Measurements from ENCODE around the gene NATD1.
A peak's percentile ranks its signal among the peaks of the same experiment; 100 is the strongest.
"Not testable (repeated sequence)": the region's sequence is repeated elsewhere in the genome, so short reads cannot be mapped to it uniquely, and the experiment has no call there.

The NATD1 gene

DNA sequence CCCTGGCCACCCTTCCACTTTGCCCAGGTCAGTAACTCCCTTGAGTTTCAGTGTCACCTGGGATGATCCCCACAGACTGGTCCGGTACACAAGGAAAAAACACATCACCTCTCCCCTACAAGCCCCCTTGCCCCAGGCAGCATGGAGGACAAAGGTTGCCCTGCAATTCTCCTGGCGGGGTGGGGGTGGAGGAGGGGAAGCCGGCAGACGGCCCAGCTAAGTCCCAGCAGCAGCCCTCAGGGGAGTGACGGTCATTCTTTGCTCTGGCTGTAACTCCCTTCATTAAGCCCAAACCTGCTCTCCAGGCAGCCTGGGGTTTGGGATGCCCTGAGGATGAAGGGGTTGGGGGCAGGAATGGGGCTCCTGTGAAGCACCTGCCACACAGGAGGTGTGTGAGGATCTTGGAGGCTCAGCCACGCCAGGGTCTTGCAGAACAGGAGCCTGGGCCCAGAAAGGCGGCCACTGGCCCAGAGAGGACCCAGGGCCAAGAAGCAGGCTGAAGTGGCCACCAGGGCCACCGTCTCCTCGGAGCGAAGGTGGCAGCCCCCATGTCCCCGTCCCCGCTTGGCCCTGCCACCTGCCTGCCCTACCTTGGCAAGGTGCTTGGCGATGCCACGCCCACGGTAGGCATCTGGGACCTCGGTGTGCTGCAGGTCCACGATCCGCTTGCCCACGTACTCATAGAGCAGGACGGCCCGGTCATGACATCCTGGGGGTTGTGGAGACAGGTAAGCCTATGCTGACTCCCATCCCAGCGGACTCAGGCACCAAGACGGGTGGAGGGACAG, 9.5 kb downstream of the NATD1 start:
- no peak for DNase-seq

- DNase-seq, result no peak
Observed at GRCh38 chr17:21242780-21243515, 10.3 kb downstream of the NATD1 start.

- no peak for DNase-seq
Observed at GRCh38 chr17:21242026-21242697, 11.0 kb downstream of the NATD1 start.

DNA sequence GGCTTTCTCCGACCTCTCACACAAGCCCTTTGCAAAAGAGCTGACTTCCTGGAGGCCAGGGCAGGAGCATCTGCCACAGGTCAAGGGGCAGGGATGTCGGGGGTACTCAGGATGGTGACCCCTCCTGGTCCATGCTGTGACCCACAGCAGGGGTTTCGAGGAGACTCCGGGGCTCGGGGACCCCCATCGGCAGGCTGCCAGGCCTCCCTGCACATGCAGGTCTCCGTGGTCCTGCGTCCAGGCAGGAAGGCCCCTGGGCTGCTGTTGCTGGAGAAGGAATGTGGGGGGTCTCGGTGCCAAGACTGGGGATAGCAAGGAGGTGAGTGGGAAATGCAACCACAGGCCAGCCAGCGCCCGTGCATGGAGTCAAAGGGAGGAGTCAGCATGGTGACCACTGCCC, 11.6 kb downstream of the NATD1 start:
- no peak for DNase-seq

DNA sequence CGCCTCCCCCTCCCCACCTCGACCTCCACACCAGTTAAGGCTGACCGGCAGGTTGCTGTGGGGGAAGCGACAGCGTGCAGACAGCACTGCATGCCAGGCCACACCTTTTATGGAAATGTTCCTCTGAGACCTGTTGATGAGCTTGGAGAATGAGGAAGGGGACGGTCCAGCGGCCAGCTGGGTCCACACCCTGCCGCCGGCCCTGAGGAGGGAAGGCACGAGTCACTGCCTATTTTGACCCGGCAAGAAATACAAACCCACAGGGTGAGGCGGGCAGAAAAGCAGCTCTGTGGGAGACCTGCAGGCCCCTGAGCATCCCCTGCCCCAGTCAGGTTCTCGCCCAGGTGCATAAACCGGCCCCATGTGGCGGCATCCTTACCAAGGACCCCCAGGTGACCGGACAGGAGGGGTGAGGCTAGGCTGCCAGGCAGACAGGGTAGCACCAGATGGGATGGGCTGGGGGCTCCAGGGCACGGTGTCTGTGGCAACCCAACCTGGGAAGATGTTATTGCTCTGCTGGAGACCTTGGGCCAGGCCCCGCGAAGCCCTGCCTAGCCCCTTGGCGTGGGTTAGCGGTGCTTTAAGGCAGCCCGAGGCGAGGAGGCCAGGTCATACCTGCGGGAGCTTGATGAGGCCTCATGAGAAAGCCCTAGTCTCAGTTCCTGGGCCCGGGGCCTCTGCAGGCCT, 12.7 kb downstream of the NATD1 start:
- DNase-seq, result no peak

- DNase-seq, result peak; percentile 12
Observed at GRCh38 chr17:21239680-21240368, 13.4 kb downstream of the NATD1 start.

DNA sequence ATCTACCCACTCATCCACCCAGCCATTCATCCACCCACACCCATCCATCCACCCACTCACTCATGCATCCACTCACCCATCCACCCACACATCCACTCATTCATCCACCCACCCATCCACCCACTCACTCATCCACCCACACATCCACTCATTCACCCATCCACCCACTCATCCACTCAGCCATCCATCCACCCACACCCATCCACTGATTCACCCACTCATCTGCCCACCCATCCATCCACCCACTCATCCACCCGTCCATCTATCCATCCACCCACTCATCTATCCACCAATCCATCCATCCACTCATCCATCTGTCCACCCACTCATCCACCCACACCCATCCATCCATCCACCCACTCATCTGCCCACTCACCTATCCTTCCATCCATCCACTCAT, 17.3 kb downstream of the NATD1 start:
- no peak for DNase-seq

DNA sequence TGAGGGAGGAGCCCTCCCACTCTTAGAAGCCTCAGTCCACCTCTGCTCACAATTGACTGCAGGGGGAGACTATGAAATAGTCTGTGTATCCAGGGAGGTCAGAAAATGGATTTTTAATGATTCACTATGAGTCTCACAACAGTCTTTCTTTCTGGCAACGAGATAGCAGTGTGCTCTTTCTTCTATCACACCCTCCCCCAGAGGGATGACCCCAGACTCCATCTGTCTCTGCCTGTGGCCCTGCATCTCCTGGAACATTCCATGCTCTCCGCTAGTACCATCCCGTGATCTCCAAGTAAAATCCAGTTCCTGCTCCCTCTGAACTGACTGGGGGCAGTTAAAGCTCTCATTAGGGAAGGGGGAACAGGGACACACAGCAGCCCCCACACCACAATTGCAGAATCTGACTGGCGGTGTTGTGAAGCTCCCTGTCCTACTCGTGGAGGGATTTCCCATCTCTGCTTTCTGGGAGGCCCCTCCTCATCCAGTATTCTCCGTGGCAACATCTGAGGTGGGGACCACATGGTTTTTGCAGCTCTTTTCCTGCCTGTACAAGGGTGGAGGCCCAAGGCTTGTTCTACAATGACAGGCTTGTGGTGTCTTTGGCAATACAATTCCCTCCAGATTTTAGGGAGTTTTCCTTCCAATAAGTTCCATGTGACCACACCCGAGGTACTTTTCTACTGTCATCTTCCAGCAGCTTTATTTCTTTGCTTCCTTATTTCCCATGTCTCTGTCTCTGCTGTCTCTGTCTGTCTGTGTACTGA, 19.4 kb downstream of the NATD1 start:
- DNase-seq, result no peak

DNA sequence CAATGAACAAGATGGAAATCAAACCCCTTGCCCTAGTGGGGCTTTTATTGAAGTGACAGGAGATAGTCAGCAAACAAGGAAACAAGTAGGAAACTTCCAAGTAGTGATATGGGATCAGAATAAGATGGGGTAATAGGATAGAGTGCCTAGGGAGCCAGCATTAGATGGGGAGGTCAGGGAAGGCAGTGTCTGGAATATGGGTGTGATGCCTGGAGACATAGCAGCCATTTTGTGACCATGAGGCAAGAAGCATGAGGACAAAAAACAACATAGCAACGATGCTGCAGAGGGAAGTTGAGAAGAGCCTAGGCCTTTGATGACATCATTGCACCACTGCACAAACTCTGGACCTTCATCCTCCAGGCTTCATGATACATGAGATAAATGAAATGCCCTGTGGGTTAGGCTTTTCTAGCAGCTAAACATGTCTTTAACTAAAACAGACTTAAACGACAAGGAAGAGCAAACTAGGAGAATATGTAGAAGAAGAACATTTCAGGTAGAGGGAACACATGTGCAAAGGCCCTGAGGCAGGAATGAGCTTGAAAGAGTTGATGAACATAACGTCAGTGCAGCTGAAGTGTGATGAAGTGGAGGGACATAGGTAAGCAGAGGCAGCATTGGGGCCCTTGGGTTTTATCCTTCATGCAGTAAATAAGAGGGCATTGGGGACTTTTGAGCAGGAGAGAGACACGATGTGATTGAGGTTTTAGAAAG, 21.0 kb downstream of the NATD1 start:
- no peak for DNase-seq

- DNase-seq, result no peak
Observed at GRCh38 chr17:21231533-21231932, 21.7 kb downstream of the NATD1 start.

- no peak for DNase-seq
Observed at GRCh38 chr17:21228845-21229244, 24.4 kb downstream of the NATD1 start.

GRCh38 chr17:21228111-21228510, 25.1 kb downstream of the NATD1 start:
- DNase-seq, result no peak

- DNase-seq, result not testable (repeated sequence)
Observed at GRCh38 chr17:21227277-21227676, 25.9 kb downstream of the NATD1 start.

DNA sequence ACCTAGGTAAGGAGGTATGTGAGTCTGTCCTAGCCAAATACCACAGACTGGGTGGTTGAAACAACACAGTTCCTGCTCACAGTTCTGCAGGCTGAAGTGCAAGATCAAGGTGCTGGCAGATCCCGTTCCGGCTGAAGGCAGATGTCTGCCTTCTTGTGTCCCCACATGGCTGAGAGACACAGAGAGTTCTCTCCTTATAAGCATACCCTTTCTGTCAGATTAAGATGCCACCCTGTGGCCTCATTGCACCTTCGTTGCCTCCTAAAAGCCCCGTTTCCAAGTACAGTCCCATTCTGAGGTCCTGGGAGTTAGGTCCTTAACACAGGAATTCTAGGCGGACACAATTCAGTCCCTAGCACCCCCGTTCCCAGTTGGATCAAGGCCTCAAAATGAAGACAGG, 30.1 kb downstream of the NATD1 start:
- no peak for DNase-seq

DNA sequence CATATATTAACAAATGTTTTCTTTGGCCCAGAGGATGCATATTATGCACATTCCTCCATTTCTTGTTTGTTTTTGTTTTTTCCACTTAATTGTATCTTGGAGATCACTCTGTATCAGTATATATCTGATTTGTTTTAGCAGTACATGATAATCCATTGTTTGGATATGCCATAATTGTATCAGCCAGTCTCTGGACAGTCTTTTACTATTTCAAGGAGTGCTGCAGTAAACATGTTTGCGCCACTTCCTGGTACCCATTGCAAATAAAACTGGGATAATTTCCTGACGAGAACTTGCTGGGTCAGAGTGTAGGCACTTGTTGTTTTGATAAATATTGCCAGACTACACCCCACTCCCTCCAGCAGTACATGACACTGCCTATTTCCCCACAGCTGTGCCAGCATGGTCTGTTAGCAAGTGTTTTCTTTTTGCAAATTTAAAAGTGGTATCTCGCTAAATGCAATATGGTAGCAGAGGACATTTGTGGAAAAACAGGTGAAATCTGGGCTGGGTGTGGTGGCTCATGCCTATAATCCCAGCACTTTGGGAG, 34.3 kb downstream of the NATD1 start:
- no peak for DNase-seq

DNA sequence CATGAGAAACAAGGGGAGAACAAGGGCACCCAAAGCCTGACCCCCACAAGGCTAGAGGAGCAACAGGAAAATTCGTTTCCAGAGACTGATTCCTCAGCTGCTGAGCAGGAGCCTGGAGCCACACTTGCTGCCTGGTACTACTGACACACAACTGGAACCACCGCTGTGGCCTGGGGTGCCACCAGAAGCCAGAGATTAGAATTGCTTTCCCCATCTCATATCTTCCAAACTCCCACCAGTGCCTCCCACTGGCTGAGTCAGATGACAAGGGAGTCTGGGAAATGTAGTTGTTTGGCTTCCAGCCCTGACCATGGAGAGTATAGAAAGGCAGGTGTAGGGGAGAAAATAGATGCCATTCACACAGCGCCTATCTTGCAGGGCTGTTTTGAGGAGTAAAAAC, 35.1 kb downstream of the NATD1 start:
- DNase-seq, result no peak

DNA sequence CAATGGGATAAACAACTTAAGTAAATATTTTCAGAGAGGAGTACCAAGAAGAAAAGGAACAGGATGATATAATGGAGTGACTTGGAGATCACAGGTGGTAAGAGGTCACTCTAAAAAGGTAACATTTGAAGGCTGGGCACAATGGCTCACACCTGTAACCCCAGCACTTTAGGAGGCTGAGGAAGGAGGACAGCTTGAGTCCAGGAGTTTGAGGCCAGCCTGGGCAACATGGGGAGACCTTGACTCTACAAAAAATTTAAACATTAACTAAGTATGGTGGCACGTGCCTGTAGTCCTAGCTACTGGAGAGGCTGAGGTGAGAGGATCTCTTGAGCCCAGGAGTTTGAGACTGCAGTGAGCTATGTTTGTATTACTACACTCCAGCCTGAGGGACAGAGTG, 35.9 kb downstream of the NATD1 start:
- no peak for DNase-seq

- DNase-seq, result no peak
Observed at GRCh38 chr17:21215935-21216334, 37.3 kb downstream of the NATD1 start.

GRCh38 chr17:21214777-21215541, 38.3 kb downstream of the NATD1 start:
- DNase-seq, result peak; percentile 10

Measured in fibroblast of skin of abdomen (primary cell).